Keratinocyte (primary cell): ENCODE measurements around the gene RHEB. TPM values are rescaled to one million over a fixed set of nuclear protein-coding genes. Genes with fewer than 3 reads are reported as not detected.

ENCODE experiments used
- DNase-seq: peaks from one replicate; pipeline ENCODE4 v3.0.0-alpha.2; 2011; ENCODE audit warnings: low read depth, missing footprints, low spot score
- FAIRE-seq: peaks from 2 replicates; lab custom pipeline; 2011; peaks lifted over from hg19 to GRCh38; lab: Jason Lieb, UNC
- H2AFZ ChIP-seq: 2 replicates; pipeline ENCODE4 v1.6.0; 2012; ENCODE audit warnings: low read length, control low read depth, inconsistent platforms; ENCODE audit not compliant: control insufficient read depth
- H3K27ac ChIP-seq: 2 replicates; pipeline ENCODE4 v1.5.1; 2011; ENCODE audit warnings: low read length; ENCODE audit not compliant: control insufficient read depth, insufficient read depth
- H3K27me3 ChIP-seq: 3 replicates; pipeline ENCODE4 v1.6.0; 2011; ENCODE audit warnings: low read length; ENCODE audit not compliant: control insufficient read depth, insufficient read depth; ENCODE audit errors: extremely low read depth
- H3K36me3 ChIP-seq, 2 experiments: 2 replicates in 1 of 2; 3 replicates in 1 of 2; pipeline ENCODE4 v1.5.1; 2011; ENCODE audit warnings: low read length in 2 of 2, mild to moderate bottlenecking in 1 of 2; ENCODE audit not compliant: control insufficient read depth in 2 of 2, insufficient read depth in 2 of 2; ENCODE audit errors: extremely low read depth in 1 of 2
- H3K4me1 ChIP-seq: 3 replicates; pipeline ENCODE4 v1.5.1; 2011; ENCODE audit warnings: low read length; ENCODE audit not compliant: control insufficient read depth, insufficient read depth; ENCODE audit errors: extremely low read depth
- H3K4me2 ChIP-seq: 3 replicates; pipeline ENCODE4 v1.6.0; 2011; ENCODE audit warnings: low read depth, low read length; ENCODE audit not compliant: control insufficient read depth, insufficient read depth; ENCODE audit errors: extremely low read depth
- H3K4me3 ChIP-seq, 3 experiments: fragments of 200-600 bp in 1 of 3; sonication (generic) in 1 of 3; 2 replicates in 2 of 3; 3 replicates in 1 of 3; pipeline ENCODE4 v1.5.1; 2011 to 2016; ENCODE audit warnings: low read length in 3 of 3, mild to moderate bottlenecking in 3 of 3, control low read depth in 2 of 3, inconsistent platforms in 1 of 3, low read depth in 1 of 3, mixed read lengths in 1 of 3, mixed run types in 1 of 3, moderate library complexity in 1 of 3; ENCODE audit not compliant: control insufficient read depth in 2 of 3, insufficient read depth in 2 of 3; ENCODE audit errors: extremely low read depth in 1 of 3
- H3K79me2 ChIP-seq: 2 replicates; pipeline ENCODE4 v1.6.0; 2012; ENCODE audit warnings: low read length; ENCODE audit not compliant: control insufficient read depth, insufficient read depth
- H3K9ac ChIP-seq: 3 replicates; pipeline ENCODE4 v1.6.0; 2011; ENCODE audit warnings: low read length; ENCODE audit not compliant: control insufficient read depth, insufficient read depth; ENCODE audit errors: extremely low read depth
- H3K9me1 ChIP-seq: 3 replicates; pipeline ENCODE4 v1.6.0; 2011; ENCODE audit warnings: low read length; ENCODE audit not compliant: control insufficient read depth, insufficient read depth; ENCODE audit errors: extremely low read depth
- H3K9me3 ChIP-seq: 2 replicates; pipeline ENCODE4 v1.5.1; 2012; ENCODE audit warnings: low read depth, low read length; ENCODE audit not compliant: control insufficient read depth
- H4K20me1 ChIP-seq: 3 replicates; pipeline ENCODE4 v1.6.0; 2011; ENCODE audit warnings: low read length; ENCODE audit not compliant: control insufficient read depth, insufficient read depth; ENCODE audit errors: extremely low read depth
- EZH2 ChIP-seq: IDR thresholded peaks from one replicate; pipeline ENCODE4 v1.6.1; 2012; ENCODE audit warnings: inconsistent platforms, mild to moderate bottlenecking, low read length, moderate library complexity
- dilution Hi-C: fragments of 300-500 bp; cut with MboI; formaldehyde crosslinking; loops from one replicate; pipeline ENCODE4 v1.7.0; 2020; ENCODE audit warnings: low sequenced_read_pairs; ENCODE audit not compliant: extremely low pct_ligation_motif_present
- polyA plus RNA-seq, 5 experiments: library from polyadenylated mRNA; depleted of rRNA in 3 of 5; stranded (reverse) in 3 of 5; stranded (forward) in 1 of 5; unstranded in 1 of 5; fragments of >200 nt; gene quantifications; 1 replicate in 1 of 5; 2 replicates in 3 of 5; 3 replicates in 1 of 5; pipeline versions ENCODE4 v1.2.1 to v1.2.3, GENCODE V29; 2011 to 2012; ENCODE audit warnings: missing spikeins in 2 of 5, low read depth in 1 of 5, low replicate concordance in 1 of 5
- TF ChIP-seq, protein P1 (sequence below), 3 experiments: IDR thresholded peaks in 1 of 3; conservative IDR thresholded peaks in 1 of 3; optimal IDR thresholded peaks in 1 of 3; 2 replicates in 2 of 3; 3 replicates in 1 of 3; pipeline versions ENCODE3 to v1.5.1; 2011; ENCODE audit warnings: low read length in 3 of 3, mild to moderate bottlenecking in 3 of 3, moderate library complexity in 2 of 3, control low read depth in 1 of 3, inconsistent platforms in 1 of 3; ENCODE audit not compliant: insufficient read depth in 2 of 3; ENCODE audit errors: extremely low read depth in 1 of 3

Gene RHEB
- polyA plus RNA-seq, 1 donor (not counting 4 experiments of a cell fraction or from before 2014, with no cell fraction given) = 138 TPM

DNA sequence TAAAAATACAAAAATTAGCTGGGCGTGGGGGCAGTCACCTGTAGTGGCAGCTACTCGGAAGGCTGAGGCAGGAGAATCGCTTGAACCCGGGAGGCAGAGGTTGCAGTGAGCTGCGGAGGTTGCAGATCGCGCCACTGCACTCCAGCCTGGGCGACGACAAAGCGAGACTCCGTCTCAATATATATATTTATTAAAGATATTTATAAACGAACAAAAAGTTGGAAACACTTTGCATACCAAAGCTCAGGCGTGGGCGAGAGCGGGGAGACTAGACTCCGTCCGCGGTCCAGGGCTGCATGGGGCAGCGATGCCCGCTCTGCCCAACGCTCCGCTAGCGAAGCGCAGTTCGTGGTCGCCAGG lies 71.8 kb downstream of the RHEB start:
- dilution Hi-C loops = no loop called here
- Histone ChIP-seq H3K4me3 (no peak overlapping the region), H3K36me3 (no peaks in the 10 kb centered on the region), H2AFZ (no peak overlapping the region), H3K4me1 (no peaks in the 10 kb centered on the region), H3K9me3 (no peaks in the 10 kb centered on the region), H3K27ac (no peak overlapping the region), H3K27me3 (peaks cover 4% of the 10 kb centered on the region), H3K4me2 (no peak overlapping the region), H4K20me1 (no peaks in the 10 kb centered on the region), H3K79me2 (no peaks in the 10 kb centered on the region), H3K9ac (no peak overlapping the region), H3K9me1 (no peaks in the 10 kb centered on the region)
- TF ChIP-seq, protein P1, sequence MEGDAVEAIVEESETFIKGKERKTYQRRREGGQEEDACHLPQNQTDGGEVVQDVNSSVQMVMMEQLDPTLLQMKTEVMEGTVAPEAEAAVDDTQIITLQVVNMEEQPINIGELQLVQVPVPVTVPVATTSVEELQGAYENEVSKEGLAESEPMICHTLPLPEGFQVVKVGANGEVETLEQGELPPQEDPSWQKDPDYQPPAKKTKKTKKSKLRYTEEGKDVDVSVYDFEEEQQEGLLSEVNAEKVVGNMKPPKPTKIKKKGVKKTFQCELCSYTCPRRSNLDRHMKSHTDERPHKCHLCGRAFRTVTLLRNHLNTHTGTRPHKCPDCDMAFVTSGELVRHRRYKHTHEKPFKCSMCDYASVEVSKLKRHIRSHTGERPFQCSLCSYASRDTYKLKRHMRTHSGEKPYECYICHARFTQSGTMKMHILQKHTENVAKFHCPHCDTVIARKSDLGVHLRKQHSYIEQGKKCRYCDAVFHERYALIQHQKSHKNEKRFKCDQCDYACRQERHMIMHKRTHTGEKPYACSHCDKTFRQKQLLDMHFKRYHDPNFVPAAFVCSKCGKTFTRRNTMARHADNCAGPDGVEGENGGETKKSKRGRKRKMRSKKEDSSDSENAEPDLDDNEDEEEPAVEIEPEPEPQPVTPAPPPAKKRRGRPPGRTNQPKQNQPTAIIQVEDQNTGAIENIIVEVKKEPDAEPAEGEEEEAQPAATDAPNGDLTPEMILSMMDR (optimal IDR thresholded peaks at IDR 0.05 in 1 of 3, IDR thresholded peaks at IDR 0.05 in 1 of 3, conservative IDR thresholded peaks at IDR 0.05 in 1 of 3; ENCODE audit: extremely low read depth in 1 of 3, insufficient read depth in 2 of 3, low read length in 3 of 3) = no peak
- TF ChIP-seq EZH2 = no peak
- FAIRE-seq = no peak
- no peak for DNase-seq

DNA sequence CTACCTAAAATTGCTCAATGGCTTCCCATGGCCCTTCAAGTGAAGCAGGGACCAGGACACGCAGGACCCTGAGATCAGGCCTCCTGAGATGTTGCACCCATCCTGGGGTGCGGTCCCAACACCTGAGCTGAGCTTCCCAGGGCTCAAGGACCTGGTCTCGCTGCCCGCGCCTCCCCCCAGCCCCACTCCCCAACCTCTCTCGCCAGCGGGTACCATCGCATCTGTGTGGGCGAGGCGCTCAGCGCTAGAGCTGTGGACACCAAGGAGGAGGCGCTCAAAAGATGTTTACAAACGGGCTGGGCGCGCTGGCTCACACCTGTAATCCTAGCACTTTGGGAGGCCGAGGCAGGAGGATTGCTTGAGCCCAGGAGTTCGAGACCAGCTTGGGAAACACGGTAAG lies 72.4 kb downstream of the RHEB start:
- dilution Hi-C loops = no loop called here
- H3K4me2 ChIP-seq = no peak overlapping the region
- no peaks in the 10 kb centered on the region for H3K4me1 ChIP-seq
- no peaks in the 10 kb centered on the region for H3K9me1 ChIP-seq
- FAIRE-seq (no peak), DNase-seq (no peak)
- H3K27me3 ChIP-seq = no peaks in the 10 kb centered on the region
- TF ChIP-seq, protein P1 (optimal IDR thresholded peaks at IDR 0.05 in 1 of 3, IDR thresholded peaks at IDR 0.05 in 1 of 3, conservative IDR thresholded peaks at IDR 0.05 in 1 of 3; ENCODE audit: extremely low read depth in 1 of 3, insufficient read depth in 2 of 3, low read length in 3 of 3) = no peak
- TF ChIP-seq EZH2 = no peak
- H3K9ac ChIP-seq = no peak overlapping the region
- no peaks in the 10 kb centered on the region for H3K9me3 ChIP-seq
- no peak overlapping the region for H3K27ac ChIP-seq
- no peak overlapping the region for H3K4me3 ChIP-seq
- H2AFZ ChIP-seq = no peak overlapping the region
- H3K79me2 ChIP-seq = no peaks in the 10 kb centered on the region
- H4K20me1 ChIP-seq = no peaks in the 10 kb centered on the region
- H3K36me3 ChIP-seq = no peaks in the 10 kb centered on the region
